GM21447 (cell line): ENCODE measurements around the gene NUDT13.

Source experiments
- ATAC-seq: cut with Tn5 transposase; IDR thresholded peaks from one replicate; pipeline ENCODE4 v1.9.1; 2021; ENCODE audit not compliant: unreplicated experiment

The NUDT13 gene

GRCh38 chr10:73161662-73162061, 51.4 kb downstream of the NUDT13 start:
- ATAC-seq = no peak

GRCh38 chr10:73163096-73163495, 52.8 kb downstream of the NUDT13 start:
- ATAC-seq = no peak

GRCh38 chr10:73166972-73167371, 56.7 kb downstream of the NUDT13 start:
- ATAC-seq = no peak

GRCh38 chr10:73167458-73167782, 57.2 kb downstream of the NUDT13 start:
- ATAC-seq = no peak

- ATAC-seq = peak; percentile 91
These were observed 57.7 kb downstream of the NUDT13 start, which contains the start of the genes ECD and FAM149B1 for GRCh38 chr10:73167783-73168464. Gene ECD (minus strand): TSS chr10:73168008. CDS start chr10:73163937, 4,071 bp downstream. Gene FAM149B1 (plus strand): TSS chr10:73168119. CDS start chr10:73168340, 221 bp downstream.

- peak; percentile 24 for ATAC-seq
These were observed 58.2 kb downstream of the NUDT13 start for GRCh38 chr10:73168465-73168803.

GRCh38 chr10:73169320-73169719, 59.1 kb downstream of the NUDT13 start:
- ATAC-seq = no peak

GRCh38 chr10:73172867-73173266, 62.6 kb downstream of the NUDT13 start:
- ATAC-seq = no peak

GRCh38 chr10:73174148-73174925, 64.1 kb downstream of the NUDT13 start:
- ATAC-seq = no peak
